Activated effector memory CD4-positive, alpha-beta T cell treated with Interleukin-2 at 50 U/mL for 16 hours (primary cell): ENCODE results near the gene POLL.
"Not testable (repeated sequence)": the region's sequence is repeated elsewhere in the genome, so short reads cannot be mapped to it uniquely, and the experiment has no call there.

Experiments used
- DNase-seq: peaks from one replicate; pipeline ENCODE4 v3.0.0-alpha.2; 2020

The POLL gene

DNA sequence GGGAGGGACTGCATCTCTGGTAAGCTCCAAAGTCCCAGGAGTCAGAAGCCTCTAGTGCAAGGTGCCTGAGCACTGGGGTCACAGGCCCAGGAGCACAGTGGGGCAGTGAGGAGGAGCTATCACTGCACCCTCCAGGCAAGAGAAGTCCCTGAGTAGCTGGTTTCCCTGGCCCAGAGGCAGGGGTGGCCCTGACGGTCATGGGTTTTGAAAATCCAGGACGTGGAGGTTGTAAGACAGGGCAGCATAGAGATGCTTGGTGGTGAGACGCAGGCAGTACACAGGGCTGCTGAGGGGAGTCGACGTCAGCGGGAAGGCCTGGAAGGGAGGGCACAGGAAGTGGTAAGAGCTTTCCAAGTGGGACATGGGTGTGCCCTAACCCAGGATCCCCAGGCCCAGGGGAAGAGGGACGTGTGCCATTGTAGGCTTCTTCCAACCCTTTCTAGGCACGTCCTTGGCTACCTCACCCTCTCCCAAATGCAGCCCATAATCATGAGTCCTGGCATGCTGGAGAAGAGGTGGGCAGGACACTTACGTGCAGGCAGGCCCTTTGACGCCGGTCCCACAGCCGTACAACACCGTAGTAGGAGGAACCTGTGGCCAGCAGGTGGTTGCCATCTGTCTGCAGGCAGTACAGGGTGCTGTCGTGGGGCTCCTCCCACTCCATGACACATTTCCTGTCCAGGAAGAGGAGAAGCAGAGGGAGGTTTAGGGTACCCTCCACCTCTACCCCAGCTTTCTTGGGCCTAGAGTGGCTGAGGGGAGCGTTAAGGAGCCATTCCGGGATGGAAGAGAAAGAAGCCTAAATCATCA lies 23.2 kb upstream of the POLL start:
- DNase-seq = no peak

- DNase-seq = no peak
Observed at GRCh38 chr10:101609481-101609880, 21.4 kb upstream of the POLL start.

DNA sequence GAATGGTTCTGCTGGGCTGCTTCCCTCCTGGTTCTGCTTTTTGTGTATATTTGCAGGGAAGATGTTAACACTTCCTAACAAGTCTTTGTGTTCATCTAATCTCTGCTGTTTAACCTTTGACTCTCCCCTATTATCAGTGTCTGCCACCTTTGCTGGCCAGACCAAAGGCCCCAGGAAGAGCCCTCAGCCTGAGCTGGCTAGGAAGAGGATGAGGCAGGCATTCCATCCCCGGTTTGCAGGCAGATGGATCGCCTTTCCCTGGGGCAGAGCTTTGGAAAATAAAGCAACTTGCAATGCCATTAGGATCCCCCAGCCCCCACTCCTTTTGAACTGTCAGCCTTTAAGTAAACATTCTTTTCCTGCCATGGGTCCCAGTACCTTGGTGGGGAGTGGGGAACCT lies 19.1 kb upstream of the POLL start:
- no peak for DNase-seq

GRCh38 chr10:101602761-101603398 lies 14.8 kb upstream of the POLL start:
- DNase-seq = peak; percentile 33

GRCh38 chr10:101601541-101601940 lies 13.5 kb upstream of the POLL start:
- no peak for DNase-seq

DNA sequence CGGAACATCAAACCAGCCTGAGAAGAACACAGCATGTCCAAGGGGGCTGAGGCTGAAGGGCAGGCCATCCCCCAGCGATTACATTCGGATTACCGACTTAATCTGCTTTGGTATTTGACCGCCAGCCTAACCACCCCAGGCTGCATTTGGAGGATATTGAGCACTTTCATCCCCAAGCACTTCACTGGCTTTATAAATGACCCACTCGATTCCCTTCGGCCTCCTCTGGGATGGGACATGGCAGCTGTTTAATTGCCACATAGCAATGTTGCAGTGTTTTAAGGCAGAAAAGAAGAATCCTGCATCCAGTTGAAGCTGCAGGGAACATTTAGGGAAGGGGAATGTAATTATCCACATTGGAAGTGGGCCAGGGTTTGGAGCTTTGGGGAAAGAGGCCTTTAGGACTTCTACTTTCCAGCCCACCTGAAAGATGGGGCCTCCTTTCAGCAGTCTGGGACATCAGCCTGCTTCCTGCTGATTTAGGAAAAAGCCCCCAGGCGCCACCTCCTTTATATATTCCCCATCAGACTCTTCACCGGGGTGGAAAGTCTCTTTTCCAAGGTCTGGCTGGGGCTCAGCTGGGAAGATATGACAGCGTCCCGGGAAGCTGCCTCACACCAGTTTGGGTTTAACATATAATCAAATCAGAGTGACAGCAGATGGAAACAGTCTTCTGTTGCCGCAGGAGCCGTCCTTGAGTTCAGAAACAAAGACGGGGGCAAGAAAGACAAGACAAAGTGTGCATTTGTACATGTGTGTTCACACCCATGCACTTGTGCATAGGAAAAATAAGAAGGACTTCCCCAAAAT lies 9.2 kb upstream of the POLL start:
- DNase-seq = no peak

GRCh38 chr10:101595591-101596433 lies 7.8 kb upstream of the POLL start:
- no peak for DNase-seq

DNA sequence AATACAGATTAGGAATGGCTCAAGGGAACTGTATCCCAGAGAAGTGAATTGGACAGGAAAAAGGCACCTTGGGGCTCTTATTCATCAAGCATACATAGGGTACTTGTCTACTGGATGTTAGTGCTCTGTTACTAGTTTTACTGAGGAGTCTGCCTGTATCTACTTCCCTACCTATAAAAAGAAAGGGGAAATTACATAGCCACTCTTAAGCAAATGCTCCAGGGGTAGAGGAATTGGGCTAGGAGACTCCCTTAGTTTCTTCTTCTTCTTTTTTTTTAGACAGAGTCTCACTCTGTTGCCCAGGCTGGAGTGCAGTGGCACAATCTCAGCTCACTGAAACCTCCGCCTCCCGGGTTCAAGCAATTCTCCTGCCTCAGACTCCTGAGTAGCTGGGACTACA lies 5.3 kb upstream of the POLL start:
- DNase-seq = not testable (repeated sequence)

DNA sequence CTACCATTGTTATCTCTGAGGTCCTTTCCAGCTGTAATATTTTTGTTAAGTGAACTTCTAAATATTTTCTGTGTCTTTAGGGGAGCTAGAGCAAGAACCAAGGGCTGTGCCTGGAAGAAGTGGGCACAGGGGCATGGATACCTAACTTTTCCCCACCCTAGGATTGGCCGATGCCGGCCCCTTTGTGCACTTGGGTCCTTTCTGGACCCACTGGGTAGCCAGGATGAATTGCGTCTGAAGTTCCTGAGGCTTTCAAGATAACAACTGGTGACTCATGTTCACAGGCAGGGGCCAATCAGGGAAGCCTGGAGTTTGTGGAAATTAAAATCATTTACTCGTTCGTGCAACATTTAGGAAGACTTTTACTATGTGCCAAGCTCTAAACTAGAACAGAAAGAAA lies 822 bp upstream of the POLL start:
- no peak for DNase-seq

GRCh38 chr10:101585841-101586240 lies 2.2 kb downstream of the POLL start:
- no peak for DNase-seq

- no peak for DNase-seq
Observed at GRCh38 chr10:101580486-101581399, 7.3 kb downstream of the POLL start.

DNA sequence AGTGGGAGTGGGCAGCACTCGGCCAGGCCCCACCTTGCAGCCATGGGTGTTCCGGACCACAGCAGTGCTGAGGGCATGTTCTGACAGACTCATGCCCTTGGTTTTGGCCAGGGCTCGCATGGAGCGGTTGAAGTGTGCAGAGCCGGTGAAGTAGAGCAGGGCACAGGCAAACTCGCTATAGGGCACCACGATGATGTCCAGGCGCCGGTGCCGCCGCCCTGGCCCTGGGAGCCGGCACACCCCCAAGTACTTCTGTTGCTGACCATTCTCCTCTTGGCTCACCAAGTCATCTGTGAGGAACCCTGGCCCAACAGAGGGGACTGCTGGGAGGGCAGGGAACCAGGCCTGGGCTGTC lies 8.6 kb downstream of the POLL start:
- no peak for DNase-seq

DNA sequence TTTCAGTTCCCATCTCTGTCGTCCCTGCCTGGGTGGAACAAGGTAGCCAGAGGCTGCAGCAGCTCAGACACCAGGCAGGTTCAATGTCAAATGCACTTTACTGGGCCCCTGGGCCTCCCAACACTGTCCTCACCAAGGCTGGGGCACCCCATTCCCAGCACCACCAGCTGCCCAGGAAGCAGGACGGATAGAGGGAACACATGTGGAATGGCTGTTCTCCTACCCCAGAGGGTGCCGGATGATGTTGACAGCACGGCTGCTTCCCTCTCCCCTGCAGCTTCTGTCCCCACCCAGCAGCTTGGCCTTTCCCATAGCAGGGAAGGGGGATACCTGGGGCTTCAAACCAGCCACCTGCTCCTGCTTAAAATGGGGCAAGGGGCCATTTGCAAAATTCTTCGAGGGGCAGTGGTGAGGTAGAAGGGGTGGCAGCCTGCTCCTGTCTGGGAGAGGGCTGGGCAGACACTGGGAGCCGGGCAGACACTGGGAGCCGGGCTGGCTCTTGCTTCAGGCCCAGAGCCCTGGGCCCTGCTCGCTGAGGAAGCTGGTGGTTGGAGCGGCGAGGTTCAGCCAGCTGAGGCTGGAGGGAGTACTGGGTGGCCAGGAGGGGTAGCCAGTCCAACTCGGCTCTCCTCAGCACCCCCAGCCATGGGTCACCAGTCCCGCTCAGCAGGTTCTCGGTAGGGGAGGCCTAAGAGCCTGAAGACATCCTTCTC lies 9.1 kb downstream of the POLL start:
- DNase-seq = no peak

DNA sequence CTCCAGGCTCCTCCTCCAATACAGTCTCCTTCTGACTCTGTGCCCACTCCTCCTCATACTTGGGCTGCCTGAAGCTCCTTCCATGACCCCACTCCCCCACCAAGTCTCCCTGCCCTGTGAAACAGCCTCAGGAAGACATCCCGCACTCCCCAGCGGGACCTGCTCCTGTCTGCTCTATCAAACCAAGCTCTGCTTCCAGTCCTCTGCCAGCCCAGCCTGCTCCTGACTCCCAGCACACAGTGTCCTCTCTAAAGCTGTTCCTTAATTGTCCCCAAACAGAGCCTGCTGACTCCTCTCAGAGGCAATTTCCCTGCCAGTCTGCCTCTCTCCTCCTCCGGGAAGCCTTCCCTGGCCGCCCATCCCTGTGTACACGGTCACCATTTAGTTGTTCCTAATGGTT lies 9.9 kb downstream of the POLL start:
- DNase-seq = no peak

DNA sequence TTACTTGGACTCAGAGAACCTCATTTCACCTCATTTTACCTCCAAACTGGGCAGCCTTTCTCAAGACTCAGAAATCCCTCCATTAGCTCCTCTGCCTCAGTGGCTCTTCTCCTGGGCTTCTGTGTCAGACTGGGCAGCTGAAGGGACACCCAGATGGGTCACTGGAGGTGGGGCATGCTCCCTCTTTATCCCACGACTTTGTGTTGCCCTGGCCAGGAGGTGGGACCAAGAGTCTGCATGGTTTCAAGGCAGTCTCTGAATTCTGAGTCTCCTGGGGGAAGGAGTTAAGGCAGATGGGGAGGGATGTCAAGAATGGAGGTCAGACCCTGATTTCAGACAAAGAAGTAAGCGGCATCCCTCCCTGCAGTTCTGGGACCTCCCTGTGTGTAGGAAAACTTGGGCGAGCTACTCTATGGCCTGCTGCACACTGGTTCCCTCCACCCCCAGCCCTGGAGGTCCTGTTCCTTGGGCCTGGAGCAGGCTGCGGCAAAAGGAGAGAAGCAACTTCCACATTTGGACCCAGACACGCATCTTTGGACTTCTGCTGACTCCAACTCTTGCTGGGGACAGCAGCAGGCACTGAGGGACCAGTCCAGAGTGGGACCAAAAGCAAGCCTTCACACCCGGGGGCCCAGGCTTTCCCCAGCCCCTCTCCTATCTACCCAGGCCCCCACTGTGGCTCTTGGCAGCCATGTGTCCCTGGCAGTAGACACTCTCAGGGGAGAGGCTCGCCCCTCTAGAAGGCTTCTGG lies 10.8 kb downstream of the POLL start:
- DNase-seq = no peak

DNA sequence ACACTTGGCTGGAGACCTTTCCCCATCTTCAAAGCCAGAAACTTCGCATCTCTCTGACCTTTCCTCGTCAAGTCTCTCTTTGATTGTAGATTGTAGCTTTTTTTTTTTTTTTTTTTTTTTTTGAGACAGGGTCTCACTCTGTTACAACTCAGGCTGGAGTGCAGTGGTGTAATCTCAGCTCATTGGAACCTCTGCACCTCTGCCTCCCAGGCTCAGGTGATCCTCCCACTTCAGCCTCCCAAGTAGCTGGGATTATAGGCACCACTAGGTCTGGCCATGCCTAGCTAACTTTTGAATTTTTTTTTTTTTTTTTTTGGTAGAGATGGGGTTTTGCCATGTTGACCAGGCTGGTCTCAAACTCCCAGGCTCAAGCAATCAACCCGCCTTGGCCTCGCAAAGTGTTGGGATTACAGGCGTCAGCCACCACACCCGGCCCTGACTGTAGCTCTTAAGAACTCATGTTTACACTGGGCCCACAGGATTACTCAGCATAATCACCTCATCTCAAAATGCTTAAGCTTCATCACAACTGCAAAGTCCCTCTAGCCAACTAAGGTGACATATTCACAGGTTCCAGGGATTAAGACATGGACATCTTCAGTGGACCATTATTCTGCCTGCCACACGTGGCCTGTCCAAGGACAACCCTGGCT lies 11.7 kb downstream of the POLL start:
- no peak for DNase-seq

- DNase-seq = no peak
Observed at GRCh38 chr10:101575580-101576210, 12.4 kb downstream of the POLL start.

DNA sequence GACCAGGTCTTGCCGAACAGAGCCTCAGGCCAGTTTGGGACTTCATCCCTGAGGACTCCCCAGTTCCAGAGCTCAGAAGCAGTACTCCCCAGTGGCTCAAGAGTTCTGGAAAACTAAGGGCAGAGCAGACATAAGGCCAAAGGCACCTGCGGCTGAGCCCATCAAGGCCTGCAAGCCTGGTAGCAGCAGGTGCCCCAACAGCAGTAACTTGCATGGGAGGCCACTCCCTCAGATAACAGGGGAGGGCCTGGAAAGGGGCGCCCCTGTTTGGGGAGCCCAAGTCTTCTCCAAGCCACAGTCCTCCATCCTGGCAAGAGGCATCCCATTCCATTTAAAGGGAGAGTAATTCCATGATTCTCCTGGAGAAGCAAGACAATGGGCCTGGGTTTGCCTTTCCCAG lies 13.0 kb downstream of the POLL start:
- no peak for DNase-seq
